ENCODE results near the gene KCTD13. TPM values are rescaled to one million over a fixed set of nuclear protein-coding genes. Genes with fewer than 3 reads are reported as not detected.

The KCTD13 gene
- total RNA-seq, 1 experiment from 2014 or later = 18.3 TPM

- peaks cover 14% of the 10 kb centered on the region for H3K23me2 ChIP-seq (ENCODE audit: insufficient read length, low read depth, low read length, poor library complexity, severe bottlenecking)
- H3K14ac ChIP-seq (ENCODE audit: insufficient read depth, low read length) = no peak within 1 kb of the TSS; the same call in 1 of the 2 replicates
- peak; percentile 100 for DNase-seq
- H3K18ac ChIP-seq (ENCODE audit: insufficient read length, low read depth, low read length) = peak within 1 kb of the TSS; percentile 75
- H3K79me1 ChIP-seq (ENCODE audit: insufficient read depth, low read depth, low read length, poor library complexity, severe bottlenecking) = peaks cover 7% of the 10 kb centered on the region
- peaks cover 16% of the 10 kb centered on the region for H3K27me3 Mint-ChIP-seq (ENCODE audit: low read depth)
- no peak within 1 kb of the TSS for H4K5ac ChIP-seq (ENCODE audit: insufficient read length, low read depth, low read length)
- H2BK20ac ChIP-seq (ENCODE audit: low read depth, low read length, poor library complexity, severe bottlenecking) = no peak within 1 kb of the TSS
- peak within 1 kb of the TSS; percentile 84 for H3K4me2 ChIP-seq (ENCODE audit: insufficient read depth, insufficient read length, low read length)
- peaks cover 3% of the 10 kb centered on the region; the same call in 1 of the 2 replicates for H3K27me3 ChIP-seq (ENCODE audit: insufficient read depth, low read length)
- peaks cover 14 to 16% of the 10 kb centered on the region in 2 experiments for H3K9me3 Mint-ChIP-seq
- H3T11ph ChIP-seq (ENCODE audit: low read length) = no peak within 1 kb of the TSS
- H2BK12ac ChIP-seq (ENCODE audit: insufficient read length, low read depth, low read length) = no peak within 1 kb of the TSS
- H4K8ac ChIP-seq (replicated peaks; ENCODE audit: insufficient read length, low read depth, low read length) = no peak within 1 kb of the TSS
- peak within 1 kb of the TSS; percentile 95 to 96 for H3K4me3 Mint-ChIP-seq
- H2BK5ac ChIP-seq (ENCODE audit: insufficient read length, low read length) = no peak within 1 kb of the TSS
- H3K4me1 Mint-ChIP-seq = peaks cover 29% of the 10 kb centered on the region in 2 experiments
- H3K36me3 Mint-ChIP-seq (ENCODE audit: insufficient read depth in 1 of 3, low read depth in 3 of 3) = peaks cover 36 to 47% (median 43%) of the 10 kb centered on the region in 3 experiments
- no peak within 1 kb of the TSS for H2BK15ac ChIP-seq (ENCODE audit: low read depth, low read length)
- H3K4ac ChIP-seq (ENCODE audit: low read depth, low read length) = no peak within 1 kb of the TSS
- TF ChIP-seq CTCF (conservative IDR thresholded peaks at IDR 0.05) = no peak
- H3K27ac Mint-ChIP-seq = peak within 1 kb of the TSS; percentile 86 to 96 (median 89); a peak in 5 of 7 replicates
- no peak within 1 kb of the TSS for H3K27ac ChIP-seq (ENCODE audit: insufficient read length, low read depth, low read length)
- peaks cover 3% of the 10 kb centered on the region; the same call in 1 of the 2 replicates for H3K4me1 ChIP-seq (ENCODE audit: insufficient read depth, low read length)
- no peak within 1 kb of the TSS for H3K56ac ChIP-seq (ENCODE audit: insufficient read length, low read depth, low read length)
- no peak within 1 kb of the TSS for H3K23ac ChIP-seq (ENCODE audit: insufficient read length, low read depth, low read length)
- peaks cover 5% of the 10 kb centered on the region; the same call in 1 of the 2 replicates for H3K79me2 ChIP-seq (ENCODE audit: insufficient read depth, low read length)
- H2AFZ ChIP-seq (ENCODE audit: low read length) = no peak within 1 kb of the TSS
- peak within 1 kb of the TSS; percentile 74 for H3K9ac ChIP-seq (ENCODE audit: extremely low read depth, insufficient read length, low read length)
- no CpG with 5 or more reads among the region's 75 CpGs for WGBS (ENCODE audit: extremely low coverage, insufficient read length, low lambda C conversion rate)
- H3K9me3 ChIP-seq (ENCODE audit: control insufficient read depth, low read depth, low read length) = peaks cover 7% of the 10 kb centered on the region
- no peak within 1 kb of the TSS for H2AK5ac ChIP-seq (ENCODE audit: insufficient read length, low read length)
- no peaks in the 10 kb centered on the region for H4K20me1 ChIP-seq (ENCODE audit: control insufficient read depth, insufficient read depth, insufficient read length)
- H2BK120ac ChIP-seq (ENCODE audit: low read depth, low read length, poor library complexity, severe bottlenecking) = no peak within 1 kb of the TSS
- H4K91ac ChIP-seq (ENCODE audit: insufficient read length, low read depth, low read length) = no peak within 1 kb of the TSS
Measured at GRCh38 chr16:29973384-29974246, 47.6 kb upstream of the KCTD13 start, which contains the start of gene TAOK2. Gene TAOK2, plus strand, starts transcription at chr16:29973868. Its CDS starts 3,905 bp downstream, at chr16:29977773.

Data from H9 (cell line).